HG02885 (cell line): Measurements from ENCODE around the gene PRR36.

Experiments
- ATAC-seq: cut with Tn5 transposase; IDR thresholded peaks from one replicate; pipeline ENCODE4 v1.9.1; 2021; ENCODE audit warnings: mild to moderate bottlenecking; ENCODE audit not compliant: unreplicated experiment, poor library complexity

PRR36 gene

GRCh38 chr19:7849631-7849999, 24.6 kb downstream of the PRR36 start:
- ATAC-seq = no peak

- no peak for ATAC-seq
Measured at GRCh38 chr19:7848779-7849457, 25.3 kb downstream of the PRR36 start.

- no peak for ATAC-seq
Measured at GRCh38 chr19:7847664-7848063, 26.5 kb downstream of the PRR36 start.

GRCh38 chr19:7846155-7846646, 28.0 kb downstream of the PRR36 start:
- no peak for ATAC-seq

GRCh38 chr19:7845390-7846154, 28.6 kb downstream of the PRR36 start:
- ATAC-seq = no peak

- ATAC-seq = no peak
Measured at GRCh38 chr19:7844951-7845350, 29.2 kb downstream of the PRR36 start.

- ATAC-seq = no peak
Measured at GRCh38 chr19:7844405-7844804, 29.8 kb downstream of the PRR36 start.

GRCh38 chr19:7843521-7843920, 30.7 kb downstream of the PRR36 start:
- ATAC-seq = no peak

- ATAC-seq = no peak
Measured at GRCh38 chr19:7842661-7843294, 31.4 kb downstream of the PRR36 start.

GRCh38 chr19:7841751-7842660, 32.2 kb downstream of the PRR36 start:
- ATAC-seq = no peak

GRCh38 chr19:7840629-7841028, 33.6 kb downstream of the PRR36 start:
- ATAC-seq = no peak

GRCh38 chr19:7839476-7839875, 34.7 kb downstream of the PRR36 start:
- no peak for ATAC-seq

GRCh38 chr19:7833225-7834099, 40.7 kb downstream of the PRR36 start:
- no peak for ATAC-seq

- ATAC-seq = no peak
Measured at GRCh38 chr19:7832781-7833180, 41.4 kb downstream of the PRR36 start.

GRCh38 chr19:7832009-7832408, 42.2 kb downstream of the PRR36 start:
- ATAC-seq = no peak

GRCh38 chr19:7831452-7831851, 42.7 kb downstream of the PRR36 start:
- ATAC-seq = no peak

- no peak for ATAC-seq
Measured at GRCh38 chr19:7830823-7831222, 43.4 kb downstream of the PRR36 start.

- ATAC-seq = no peak
Measured at GRCh38 chr19:7830272-7830771, 43.9 kb downstream of the PRR36 start.

- peak; percentile 85 for ATAC-seq
Measured at GRCh38 chr19:7829561-7830271, 44.5 kb downstream of the PRR36 start, which contains the start of gene EVI5L. Gene EVI5L (plus strand): TSS chr19:7830218. CDS start chr19:7846543, 16,325 bp downstream.
